K562 (cell line): ENCODE measurements around the gene GALNT18. TPM values are rescaled to one million over a fixed set of nuclear protein-coding genes. Genes with fewer than 3 reads are reported as not detected.

Source experiments
- ATAC-seq: fragments of 200-7000 bp; cut with Tn5 transposase; 3 replicates; pipeline ENCODE4 v1.9.1; 2020; ENCODE audit warnings: moderate library complexity
- BruUV-seq: library from RNA; stranded (reverse); fragments of 400-500 nt; replicated peaks from 2 replicates; lab custom pipeline; 2021; lab: Mats Ljungman, UMichigan
- CTCF ChIA-PET: fragments of 300-600 bp; formaldehyde crosslinking; extraction: SDS; loops from one replicate; lab custom pipeline; 2021; ENCODE audit warnings: low intra/inter-chr PET ratio; lab: Yijun Ruan, JAX
- POLR2A ChIA-PET: fragments of 300-600, 350-650 bp; sonication (Branson Sonifier 250); formaldehyde crosslinking; extraction: SDS; loops from one replicate; lab custom pipeline; 2021; ENCODE audit warnings: antibody characterized with exemption, inconsistent platforms; lab: Yijun Ruan, JAX
- DNase-seq, 4 experiments: peaks; one replicate each; pipeline versions ENCODE4 v3.0.0 to v3.0.0-alpha.2; 2011 to 2018; ENCODE audit warnings: low spot score in 3 of 4, mixed read lengths in 3 of 4; ENCODE audit errors: extremely low read depth in 1 of 4
- FAIRE-seq: peaks from 2 replicates; lab custom pipeline; 2011; peaks lifted over from hg19 to GRCh38; lab: Jason Lieb, UNC
- H2AFZ ChIP-seq: 2 replicates; pipeline ENCODE4 v1.6.0; 2011; ENCODE audit warnings: low read depth, low read length, control low read depth, inconsistent platforms
- H3K27ac ChIP-seq: fragments of 200-600 bp; 3 replicates; pipeline ENCODE4 v1.8.0; 2011; ENCODE audit warnings: low read depth, mild to moderate bottlenecking, control low read depth, inconsistent platforms, low read length, moderate library complexity, mixed read lengths; ENCODE audit errors: extremely low read depth
- H3K27me3 ChIP-seq, 2 experiments: fragments of 300-600 bp in 1 of 2; 2 replicates in 1 of 2; 3 replicates in 1 of 2; pipeline versions ENCODE4 v1.6.0 to v1.8.0; 2011; ENCODE audit warnings: inconsistent platforms in 2 of 2, low read length in 2 of 2, mild to moderate bottlenecking in 1 of 2, mixed read lengths in 1 of 2, moderate library complexity in 1 of 2; ENCODE audit not compliant: control insufficient read depth in 2 of 2, insufficient read depth in 2 of 2
- H3K36me3 ChIP-seq: fragments of 300-600 bp; 3 replicates; pipeline ENCODE4 v1.8.0; 2011; ENCODE audit warnings: mild to moderate bottlenecking, low read length, inconsistent platforms; ENCODE audit not compliant: control insufficient read depth, insufficient read depth
- H3K4me1 ChIP-seq, 2 experiments: fragments of 200-600 bp in 1 of 2; replicated peaks in 1 of 2; 2 replicates in 1 of 2; 3 replicates in 1 of 2; pipeline versions ENCODE4 v1.5.1 to v1.8.0; 2011; ENCODE audit warnings: inconsistent platforms in 2 of 2, low read length in 2 of 2, mild to moderate bottlenecking in 1 of 2, mixed read lengths in 1 of 2, moderate library complexity in 1 of 2; ENCODE audit not compliant: control insufficient read depth in 2 of 2, insufficient read depth in 2 of 2
- H3K4me2 ChIP-seq: 2 replicates; pipeline ENCODE4 v1.6.1; 2011; ENCODE audit warnings: low read length, control low read depth, inconsistent platforms, mixed read lengths; ENCODE audit not compliant: insufficient read depth
- H3K4me3 ChIP-seq: fragments of 200-600 bp; sonication (generic), shearing (Covaris generic); 2 replicates; pipeline ENCODE4 v1.5.1; 2016; ENCODE audit warnings: control low read depth, inconsistent platforms
- H3K79me2 ChIP-seq: fragments of 200-600 bp; 3 replicates; pipeline ENCODE4 v1.8.0; 2011; ENCODE audit warnings: low read length, inconsistent platforms; ENCODE audit not compliant: control insufficient read depth, insufficient read depth
- H3K9ac ChIP-seq, 2 experiments: 2 replicates each; pipeline versions ENCODE4 v1.6.0 to v1.6.1; 2011; ENCODE audit warnings: low read depth in 2 of 2, low read length in 2 of 2, control low read depth in 1 of 2, inconsistent platforms in 1 of 2, mild to moderate bottlenecking in 1 of 2, mixed read lengths in 1 of 2; ENCODE audit not compliant: insufficient read depth in 1 of 2
- H3K9me1 ChIP-seq: one replicate; pipeline ENCODE4 v1.6.0; 2011; ENCODE audit warnings: inconsistent platforms, mild to moderate bottlenecking, low read length, moderate library complexity; ENCODE audit not compliant: control insufficient read depth, insufficient read depth
- H3K9me3 ChIP-seq: replicated peaks from 2 replicates; pipeline ENCODE4 v1.5.1; 2011; ENCODE audit warnings: low read depth, low read length, inconsistent platforms; ENCODE audit not compliant: control insufficient read depth, insufficient read depth
- H4K20me1 ChIP-seq: replicated peaks from 2 replicates; pipeline ENCODE4 v1.6.1; 2011; ENCODE audit warnings: low read length, inconsistent platforms, mixed read lengths; ENCODE audit not compliant: control insufficient read depth, insufficient read depth
- ARID1B ChIP-seq: fragments of 450-650 bp; IDR thresholded peaks from 2 replicates; pipeline ENCODE4 v1.6.1; 2016; ENCODE audit warnings: antibody characterized with exemption, mild to moderate bottlenecking, inconsistent platforms
- CTBP1 ChIP-seq: fragments of 450-650 bp; IDR thresholded peaks from 2 replicates; pipeline ENCODE4 v1.6.1; 2016; ENCODE audit warnings: borderline replicate concordance
- KHSRP ChIP-seq: fragments of 450-650 bp; IDR thresholded peaks from 2 replicates; pipeline ENCODE4 v1.6.1; 2017
- MCM7 ChIP-seq, 2 experiments: fragments of 450-650 bp; IDR thresholded peaks; 2 replicates each; pipeline ENCODE4 v1.6.1; 2016 to 2018
- POU5F1 ChIP-seq: fragments of 150-350 bp; IDR thresholded peaks from 2 replicates; pipeline ENCODE4 v1.6.1; 2014; ENCODE audit warnings: borderline replicate concordance, low read length, low read depth, mild to moderate bottlenecking; ENCODE audit not compliant: partially characterized antibody
- SNIP1 ChIP-seq: fragments of 450-650 bp; IDR thresholded peaks from 2 replicates; pipeline ENCODE4 v1.7.1; 2017; ENCODE audit warnings: low read depth, mild to moderate bottlenecking
- SPI1 ChIP-seq: IDR thresholded peaks from 2 replicates; pipeline ENCODE4 v1.6.1; 2011; ENCODE audit warnings: low read depth, low read length, control low read depth, borderline replicate concordance
- TAL1 ChIP-seq: fragments of 450-650 bp; IDR thresholded peaks from 2 replicates; pipeline ENCODE4 v1.6.1; 2016; ENCODE audit warnings: mild to moderate bottlenecking
- THRAP3 ChIP-seq: fragments of 450-650 bp; IDR thresholded peaks from 2 replicates; pipeline ENCODE4 v1.6.1; 2016; ENCODE audit warnings: mild to moderate bottlenecking, inconsistent platforms, borderline replicate concordance
- ZNF695 ChIP-seq: fragments of 450-650 bp; formaldehyde crosslinking; IDR thresholded peaks from 2 replicates; pipeline ENCODE4 v1.4.0; 2020; ENCODE audit warnings: mild to moderate bottlenecking, moderate library complexity
- ZNF707 ChIP-seq: fragments of 250-450 bp; sonication (Bioruptor Pico); conservative IDR thresholded peaks from 2 replicates; pipeline ENCODE4 v1.8.0; 2022; ENCODE audit warnings: inconsistent platforms, mild to moderate bottlenecking, moderate library complexity
- WGBS: fragments of 100-300 bp; shearing (Covaris generic); methylation state at CpG from one replicate; pipeline ENCODE4 v1.1.6; 2016; ENCODE audit warnings: low coverage, mixed read lengths; ENCODE audit not compliant: insufficient coverage; ENCODE audit errors: missing lambda C conversion rate; 5-methylcytosine and 5-hydroxymethylcytosine counted together
- in situ Hi-C: fragments of 300-500 bp; cut with MboI; formaldehyde crosslinking; loops from 4 replicates; pipeline ENCODE4 v1.15.0; 2018; ENCODE audit warnings: inconsistent platforms, mixed read lengths
- intact Hi-C: fragments of 100-400 bp; cut with micrococcal nuclease; formaldehyde crosslinking; loops from 2 replicates; pipeline ENCODE4 v1.14.2; 2022
- polyA plus RNA-seq, 8 experiments: library from polyadenylated mRNA; depleted of rRNA in 4 of 8; stranded (reverse) in 5 of 8; unstranded in 3 of 8; fragments of >200 nt; fragmentation: Nextera tagmentation in 2 of 8; fragmentation: Illumina TruSeq in 1 of 8; extraction: Ambion mirVana in 2 of 8; extraction: Trizol in 1 of 8; gene quantifications; 2 replicates each; pipeline versions ENCODE4 v1.2.1 to v1.2.3, GENCODE V29; 2011 to 2014; ENCODE audit warnings: inconsistent platforms in 1 of 8, missing spikeins in 1 of 8
- total RNA-seq, 7 experiments: library from RNA; depleted of rRNA in 6 of 7; stranded (reverse); fragments of >200 nt in 6 of 7; fragmentation: Illumina TruSeq in 2 of 7; extraction: Trizol in 2 of 7; gene quantifications; 2 replicates each; pipeline versions ENCODE4 v1.2.1 to v1.2.3, GENCODE V29; 2011 to 2021; ENCODE audit warnings: low replicate concordance in 1 of 7
- TF ChIP-seq, protein P1 (sequence below): fragments of 450-650 bp; conservative IDR thresholded peaks from 2 replicates; pipeline ENCODE4 v1.6.1; 2016; ENCODE audit warnings: missing genetic modification characterization, low read depth, mild to moderate bottlenecking, control low read depth, missing compliant biosample characterization
- TF ChIP-seq, protein P2 (sequence below), 2 experiments: fragments of 200-800 bp in 1 of 2; sonication (Bioruptor generic) in 1 of 2; sonication (generic) in 1 of 2; formaldehyde crosslinking in 1 of 2; IDR thresholded peaks in 1 of 2; conservative IDR thresholded peaks in 1 of 2; 2 replicates each; pipeline versions ENCODE4 v1.5.0 to v1.6.1; 2016 to 2020; ENCODE audit warnings: missing compliant biosample characterization in 1 of 2, missing genetic modification characterization in 1 of 2, missing genetic modification reagents in 1 of 2
- TF ChIP-seq, protein P3 (sequence below), 2 experiments: IDR thresholded peaks in 1 of 2; conservative IDR thresholded peaks in 1 of 2; 2 replicates each; pipeline ENCODE4 v1.6.1; 2016; ENCODE audit warnings: low read depth in 2 of 2, mild to moderate bottlenecking in 1 of 2, missing compliant biosample characterization in 1 of 2, missing genetic modification characterization in 1 of 2, moderate library complexity in 1 of 2
- TF ChIP-seq, protein P4 (sequence below): fragments of 250-450 bp; sonication (Bioruptor Pico); IDR thresholded peaks from 2 replicates; pipeline ENCODE4 v1.5.0; 2021

Gene GALNT18
- total and polyA plus RNA-seq, 9 of the 15 experiments (the other 6 are each of a cell fraction or from before 2014, with no cell fraction given), result not detected

DNA sequence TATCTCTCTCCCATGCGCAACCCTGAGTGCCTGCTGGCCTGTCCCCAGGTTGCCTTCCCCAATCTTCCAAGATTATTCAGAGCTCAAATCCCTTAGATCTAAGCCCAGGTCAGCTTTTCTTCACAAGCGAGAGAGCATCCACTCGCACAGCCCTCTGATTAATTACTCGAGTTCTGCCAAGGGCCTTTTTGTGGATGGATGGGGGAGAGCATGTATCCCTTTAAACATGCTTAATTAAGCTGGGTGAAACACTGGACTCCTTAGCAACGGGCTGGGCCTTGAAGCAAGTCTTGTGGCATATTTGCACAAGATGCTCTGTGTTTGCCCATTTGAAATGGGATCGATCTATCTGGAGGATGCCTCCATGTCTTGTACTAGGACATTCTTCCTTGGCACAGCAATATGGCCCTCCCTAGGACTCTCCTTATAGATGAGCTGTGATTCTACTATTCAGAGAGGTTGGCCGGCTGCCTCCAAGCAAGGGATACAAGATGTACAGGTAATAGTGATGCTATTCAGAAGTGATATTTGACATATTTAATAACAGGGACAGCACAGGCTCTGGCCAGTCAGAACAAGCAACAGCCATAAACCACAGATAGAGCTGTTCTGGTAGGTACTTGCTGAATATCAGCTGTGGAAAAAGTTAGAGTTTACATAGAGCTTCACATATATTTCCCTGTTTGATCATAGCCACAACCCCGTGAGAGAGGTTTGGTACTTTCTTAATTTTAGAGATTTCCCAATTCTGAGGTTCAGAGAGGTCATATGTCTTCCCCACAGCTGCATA, 394.3 kb downstream of the GALNT18 start:
- Histone ChIP-seq H3K9me1 (no peaks in the 10 kb centered on the region), H3K4me2 (no peak overlapping the region), H3K4me3 (no peak overlapping the region), H3K79me2 (no peaks in the 10 kb centered on the region), H3K9me3 (no peaks in the 10 kb centered on the region), H3K27ac (no peak overlapping the region), H4K20me1 (no peaks in the 10 kb centered on the region), H3K9ac (no peak overlapping the region), H3K36me3 (no peaks in the 10 kb centered on the region), H2AFZ (no peak overlapping the region), H3K4me1 (no peaks in the 10 kb centered on the region), H3K27me3 (no peaks in the 10 kb centered on the region; a peak in 1 of 5 replicates)
- 3% methylated on average over 8 of the region's 8 CpGs for WGBS
- intact Hi-C loops (no loop called here), in situ Hi-C loops (no loop called here)
- no peak for ATAC-seq
- no peak for FAIRE-seq
- ChIA-PET POLR2A (interaction anchor here (0.5 kb wide), 1 partner anchor 198 kb away, joined by 4 read pairs; no protein-coding TSS in a partner anchor), CTCF (no interaction called here)
- BruUV-seq, result no TSS peak
- DNase-seq, result no peak
- TF ChIP-seq SPI1 (no peak), TAL1 (no peak), POU5F1 (no peak), ARID1B (no peak), SNIP1 (no peak), ZNF695 (CRISPR knock-in tag) (no peak), THRAP3 (no peak), CTBP1 (no peak), ZNF707 (CRISPR knock-in tag) (no peak), KHSRP (no peak), MCM7 (IDR thresholded peaks at IDR 0.05) (no peak)
- TF ChIP-seq, protein P1, sequence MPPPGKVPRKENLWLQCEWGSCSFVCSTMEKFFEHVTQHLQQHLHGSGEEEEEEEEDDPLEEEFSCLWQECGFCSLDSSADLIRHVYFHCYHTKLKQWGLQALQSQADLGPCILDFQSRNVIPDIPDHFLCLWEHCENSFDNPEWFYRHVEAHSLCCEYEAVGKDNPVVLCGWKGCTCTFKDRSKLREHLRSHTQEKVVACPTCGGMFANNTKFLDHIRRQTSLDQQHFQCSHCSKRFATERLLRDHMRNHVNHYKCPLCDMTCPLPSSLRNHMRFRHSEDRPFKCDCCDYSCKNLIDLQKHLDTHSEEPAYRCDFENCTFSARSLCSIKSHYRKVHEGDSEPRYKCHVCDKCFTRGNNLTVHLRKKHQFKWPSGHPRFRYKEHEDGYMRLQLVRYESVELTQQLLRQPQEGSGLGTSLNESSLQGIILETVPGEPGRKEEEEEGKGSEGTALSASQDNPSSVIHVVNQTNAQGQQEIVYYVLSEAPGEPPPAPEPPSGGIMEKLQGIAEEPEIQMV, result no peak
- TF ChIP-seq, protein P2, sequence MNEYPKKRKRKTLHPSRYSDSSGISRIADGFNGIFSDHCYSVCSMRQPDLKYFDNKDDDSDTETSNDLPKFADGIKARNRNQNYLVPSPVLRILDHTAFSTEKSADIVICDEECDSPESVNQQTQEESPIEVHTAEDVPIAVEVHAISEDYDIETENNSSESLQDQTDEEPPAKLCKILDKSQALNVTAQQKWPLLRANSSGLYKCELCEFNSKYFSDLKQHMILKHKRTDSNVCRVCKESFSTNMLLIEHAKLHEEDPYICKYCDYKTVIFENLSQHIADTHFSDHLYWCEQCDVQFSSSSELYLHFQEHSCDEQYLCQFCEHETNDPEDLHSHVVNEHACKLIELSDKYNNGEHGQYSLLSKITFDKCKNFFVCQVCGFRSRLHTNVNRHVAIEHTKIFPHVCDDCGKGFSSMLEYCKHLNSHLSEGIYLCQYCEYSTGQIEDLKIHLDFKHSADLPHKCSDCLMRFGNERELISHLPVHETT (CRISPR knock-in tag; conservative IDR thresholded peaks at IDR 0.05 in 1 of 2, IDR thresholded peaks at IDR 0.05 in 1 of 2), result no peak
- TF ChIP-seq, protein P3, sequence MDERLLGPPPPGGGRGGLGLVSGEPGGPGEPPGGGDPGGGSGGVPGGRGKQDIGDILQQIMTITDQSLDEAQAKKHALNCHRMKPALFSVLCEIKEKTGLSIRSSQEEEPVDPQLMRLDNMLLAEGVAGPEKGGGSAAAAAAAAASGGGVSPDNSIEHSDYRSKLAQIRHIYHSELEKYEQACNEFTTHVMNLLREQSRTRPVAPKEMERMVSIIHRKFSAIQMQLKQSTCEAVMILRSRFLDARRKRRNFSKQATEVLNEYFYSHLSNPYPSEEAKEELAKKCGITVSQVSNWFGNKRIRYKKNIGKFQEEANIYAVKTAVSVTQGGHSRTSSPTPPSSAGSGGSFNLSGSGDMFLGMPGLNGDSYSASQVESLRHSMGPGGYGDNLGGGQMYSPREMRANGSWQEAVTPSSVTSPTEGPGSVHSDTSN (CRISPR knock-in tag; IDR thresholded peaks at IDR 0.05; ENCODE audit: low read depth), result no peak
- TF ChIP-seq, protein P3 (tag; conservative IDR thresholded peaks at IDR 0.05; ENCODE audit: low read depth), result no peak
- TF ChIP-seq, protein P4, sequence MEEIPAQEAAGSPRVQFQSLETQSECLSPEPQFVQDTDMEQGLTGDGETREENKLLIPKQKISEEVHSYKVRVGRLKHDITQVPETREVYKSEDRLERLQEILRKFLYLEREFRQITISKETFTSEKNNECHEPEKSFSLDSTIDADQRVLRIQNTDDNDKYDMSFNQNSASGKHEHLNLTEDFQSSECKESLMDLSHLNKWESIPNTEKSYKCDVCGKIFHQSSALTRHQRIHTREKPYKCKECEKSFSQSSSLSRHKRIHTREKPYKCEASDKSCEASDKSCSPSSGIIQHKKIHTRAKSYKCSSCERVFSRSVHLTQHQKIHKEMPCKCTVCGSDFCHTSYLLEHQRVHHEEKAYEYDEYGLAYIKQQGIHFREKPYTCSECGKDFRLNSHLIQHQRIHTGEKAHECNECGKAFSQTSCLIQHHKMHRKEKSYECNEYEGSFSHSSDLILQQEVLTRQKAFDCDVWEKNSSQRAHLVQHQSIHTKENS, result no peak
